Measurements from ENCODE around the gene CASP10. TPM values are rescaled to one million over a fixed set of nuclear protein-coding genes. Genes with fewer than 3 reads are reported as not detected.

Gene CASP10
- total and polyA plus RNA-seq, 2 of the 4 experiments (the other 2 are of a cell fraction): 0.12 to 0.90 TPM

DNA sequence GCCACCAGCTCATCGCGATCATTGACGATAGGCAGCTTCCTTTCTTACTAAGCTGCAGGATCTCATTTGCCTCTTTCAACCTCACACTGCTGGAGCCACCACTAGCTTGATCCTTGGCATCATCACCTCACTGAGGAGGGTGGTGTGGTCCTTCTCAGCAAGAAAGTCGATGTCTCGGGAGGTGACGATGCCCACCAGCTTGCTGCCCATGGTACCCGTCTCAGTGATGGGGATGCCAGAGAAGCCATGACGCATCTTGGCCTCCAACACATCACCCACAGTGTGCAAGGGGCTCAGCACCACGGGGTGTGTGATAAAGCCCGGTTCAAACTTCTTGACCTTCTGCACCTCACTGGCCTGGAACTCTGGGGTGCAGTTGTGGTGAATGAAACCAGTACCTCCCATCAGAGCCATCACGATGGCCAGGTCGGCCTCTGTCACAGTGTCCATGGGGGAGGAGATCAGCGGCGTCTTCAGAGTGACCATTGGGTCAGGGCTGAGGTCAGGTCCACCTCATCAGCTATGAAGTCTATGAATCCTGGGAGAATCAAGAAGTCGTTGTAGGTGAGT lies 44.5 kb upstream of the CASP10 start:
- TF ChIP-seq, protein P1, sequence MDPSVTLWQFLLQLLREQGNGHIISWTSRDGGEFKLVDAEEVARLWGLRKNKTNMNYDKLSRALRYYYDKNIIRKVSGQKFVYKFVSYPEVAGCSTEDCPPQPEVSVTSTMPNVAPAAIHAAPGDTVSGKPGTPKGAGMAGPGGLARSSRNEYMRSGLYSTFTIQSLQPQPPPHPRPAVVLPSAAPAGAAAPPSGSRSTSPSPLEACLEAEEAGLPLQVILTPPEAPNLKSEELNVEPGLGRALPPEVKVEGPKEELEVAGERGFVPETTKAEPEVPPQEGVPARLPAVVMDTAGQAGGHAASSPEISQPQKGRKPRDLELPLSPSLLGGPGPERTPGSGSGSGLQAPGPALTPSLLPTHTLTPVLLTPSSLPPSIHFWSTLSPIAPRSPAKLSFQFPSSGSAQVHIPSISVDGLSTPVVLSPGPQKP (IDR thresholded peaks at IDR 0.05; ENCODE audit: borderline replicate concordance, low read depth, low read length): no peak
- TF ChIP-seq MXI1 (IDR thresholded peaks at IDR 0.05; ENCODE audit: borderline replicate concordance, low read depth, low read length) (no peak), BHLHE40 (IDR thresholded peaks at IDR 0.05; ENCODE audit: low read depth, low read length) (no peak), MAFK (IDR thresholded peaks at IDR 0.05; ENCODE audit: low read depth, low read length) (no peak), MAZ (IDR thresholded peaks at IDR 0.05; ENCODE audit: borderline replicate concordance, low read depth, low read length) (no peak), CEBPB (IDR thresholded peaks at IDR 0.05; ENCODE audit: low read depth, low read length) (no peak), POLR2A (IDR thresholded peaks at IDR 0.05; ENCODE audit: low read depth, low read length) (no peak)
- TF ChIP-seq, protein P2, sequence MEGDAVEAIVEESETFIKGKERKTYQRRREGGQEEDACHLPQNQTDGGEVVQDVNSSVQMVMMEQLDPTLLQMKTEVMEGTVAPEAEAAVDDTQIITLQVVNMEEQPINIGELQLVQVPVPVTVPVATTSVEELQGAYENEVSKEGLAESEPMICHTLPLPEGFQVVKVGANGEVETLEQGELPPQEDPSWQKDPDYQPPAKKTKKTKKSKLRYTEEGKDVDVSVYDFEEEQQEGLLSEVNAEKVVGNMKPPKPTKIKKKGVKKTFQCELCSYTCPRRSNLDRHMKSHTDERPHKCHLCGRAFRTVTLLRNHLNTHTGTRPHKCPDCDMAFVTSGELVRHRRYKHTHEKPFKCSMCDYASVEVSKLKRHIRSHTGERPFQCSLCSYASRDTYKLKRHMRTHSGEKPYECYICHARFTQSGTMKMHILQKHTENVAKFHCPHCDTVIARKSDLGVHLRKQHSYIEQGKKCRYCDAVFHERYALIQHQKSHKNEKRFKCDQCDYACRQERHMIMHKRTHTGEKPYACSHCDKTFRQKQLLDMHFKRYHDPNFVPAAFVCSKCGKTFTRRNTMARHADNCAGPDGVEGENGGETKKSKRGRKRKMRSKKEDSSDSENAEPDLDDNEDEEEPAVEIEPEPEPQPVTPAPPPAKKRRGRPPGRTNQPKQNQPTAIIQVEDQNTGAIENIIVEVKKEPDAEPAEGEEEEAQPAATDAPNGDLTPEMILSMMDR (conservative IDR thresholded peaks at IDR 0.05; ENCODE audit: low read depth, low read length): no peak
- TF ChIP-seq, protein P3, sequence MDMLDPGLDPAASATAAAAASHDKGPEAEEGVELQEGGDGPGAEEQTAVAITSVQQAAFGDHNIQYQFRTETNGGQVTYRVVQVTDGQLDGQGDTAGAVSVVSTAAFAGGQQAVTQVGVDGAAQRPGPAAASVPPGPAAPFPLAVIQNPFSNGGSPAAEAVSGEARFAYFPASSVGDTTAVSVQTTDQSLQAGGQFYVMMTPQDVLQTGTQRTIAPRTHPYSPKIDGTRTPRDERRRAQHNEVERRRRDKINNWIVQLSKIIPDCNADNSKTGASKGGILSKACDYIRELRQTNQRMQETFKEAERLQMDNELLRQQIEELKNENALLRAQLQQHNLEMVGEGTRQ (IDR thresholded peaks at IDR 0.05; ENCODE audit: low read depth, low read length): no peak
- H2BK15ac ChIP-seq (ENCODE audit: low read depth, low read length): no peak overlapping the region
- DNase-seq: no peak
- no TSS peak for BruUV-seq (replicated peaks)
- no peak overlapping the region for H2AK5ac ChIP-seq (ENCODE audit: low read depth, low read length)
- H4K20me1 ChIP-seq (ENCODE audit: insufficient read depth, low read length): no peaks in the 10 kb centered on the region
- no peak overlapping the region for H3K56ac ChIP-seq (ENCODE audit: extremely low read depth, insufficient read depth, low read length)
- no peak overlapping the region for H2BK20ac ChIP-seq (ENCODE audit: low read depth, low read length)
- POLR2A ChIA-PET (ENCODE audit: unreplicated experiment): no interaction called here
- H2AFZ ChIP-seq (replicated peaks; ENCODE audit: low read length, poor library complexity): no peak overlapping the region
- H3K9ac ChIP-seq (ENCODE audit: low read depth, low read length): no peak overlapping the region
- no peaks in the 10 kb centered on the region for H3K27me3 ChIP-seq (ENCODE audit: control insufficient read depth, insufficient read depth, low read length)
- no peak overlapping the region for H3K18ac ChIP-seq (ENCODE audit: low read depth, low read length)
- H3K79me1 ChIP-seq (ENCODE audit: low read depth in 1 of 2, low read length in 2 of 2): peaks cover 17 to 36% of the 10 kb centered on the region in 2 experiments; a peak in 3 of 4 replicates
- H3K4ac ChIP-seq (ENCODE audit: low read depth, low read length): no peak overlapping the region
- H2AK9ac ChIP-seq (replicated peaks; ENCODE audit: low read depth, low read length, poor library complexity): no peak overlapping the region
- H2BK120ac ChIP-seq (ENCODE audit: low read depth, low read length): no peak overlapping the region
- no peak overlapping the region for H4K5ac ChIP-seq (ENCODE audit: low read depth, low read length)
- no peak overlapping the region for H2BK5ac ChIP-seq (ENCODE audit: low read depth, low read length, poor library complexity, severe bottlenecking)
- H4K8ac ChIP-seq (ENCODE audit: low read depth in 2 of 2, low read length in 2 of 2): no peak overlapping the region
- H3K9me3 ChIP-seq (ENCODE audit: control insufficient read depth, insufficient read depth, low read length): no peaks in the 10 kb centered on the region
- H4K91ac ChIP-seq (ENCODE audit: insufficient read depth, low read depth, low read length): no peak overlapping the region
- peaks cover 12% of the 10 kb centered on the region for H3K9me1 ChIP-seq (ENCODE audit: insufficient read depth, low read length)
- no peak overlapping the region for H3K23ac ChIP-seq (ENCODE audit: low read depth, low read length)
- H3K36me3 ChIP-seq (ENCODE audit: control insufficient read depth, insufficient read depth, low read length): peaks cover 45% of the 10 kb centered on the region
- no peak overlapping the region for H3K27ac ChIP-seq (ENCODE audit: insufficient read depth, low read length)
- dilution Hi-C loops (cut with HindIII; ENCODE audit: low sequenced_read_pairs, unreplicated experiment) (no loop called here), intact Hi-C loops (cut with micrococcal nuclease) (no loop called here), in situ Hi-C loops (cut with MboI; ENCODE audit: low sequenced_read_pairs) (no loop called here)
- H3K4me1 ChIP-seq (ENCODE audit: control insufficient read depth, insufficient read depth, low read length): no peaks in the 10 kb centered on the region; the same call in 1 of the 2 replicates
- no peak for ATAC-seq (ENCODE audit: low read depth)
- no peak overlapping the region for H3K4me2 ChIP-seq (ENCODE audit: low read depth, low read length)
- H3K14ac ChIP-seq (replicated peaks; ENCODE audit: low read depth, low read length): no peak overlapping the region
- H3K4me3 ChIP-seq (ENCODE audit: insufficient read depth, low read depth, low read length): no peak overlapping the region
- CTCF ChIA-PET: no interaction called here
- 100% methylated on average over 2 of the region's 15 CpGs; no CpG with 5 or more reads in 1 of the 2 experiments for WGBS, 2 experiments (ENCODE audit: extremely low coverage in 2 of 2, insufficient read length in 1 of 2)

Data from IMR-90 (cell line).